HG03064 (cell line): ENCODE results near the gene SCMH1.

Experiments used
- ATAC-seq: cut with Tn5 transposase; IDR thresholded peaks from one replicate; pipeline ENCODE4 v1.9.1; 2021; ENCODE audit warnings: low read depth; ENCODE audit not compliant: unreplicated experiment

Gene SCMH1

DNA sequence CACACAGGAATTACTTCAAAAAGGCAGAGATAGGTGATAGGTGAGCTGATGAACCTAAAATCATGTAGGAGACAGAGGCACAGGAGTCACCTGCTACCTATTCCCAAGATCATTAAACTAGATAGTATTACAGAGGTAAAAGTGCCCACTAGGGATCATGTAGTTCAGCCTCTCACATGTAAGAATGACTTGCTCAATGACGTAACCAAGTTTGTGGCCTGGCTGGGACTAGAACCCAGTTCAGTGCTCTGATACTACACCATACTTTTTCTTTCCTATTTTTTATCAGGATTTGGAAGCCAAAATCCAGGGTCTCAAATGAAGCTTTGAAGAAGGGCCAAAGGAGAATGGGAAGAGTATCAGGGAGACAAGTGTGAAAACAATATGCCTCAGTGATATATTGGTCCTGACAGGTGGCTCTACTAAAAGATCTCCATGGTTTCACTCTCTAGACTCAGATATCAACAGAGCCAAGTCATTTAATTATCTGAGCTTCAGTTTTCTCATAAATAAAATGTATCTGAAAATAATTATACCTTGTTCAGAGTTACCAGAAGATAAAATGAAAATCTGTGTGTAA lies 133.3 kb downstream of the SCMH1 start:
- ATAC-seq: no peak

DNA sequence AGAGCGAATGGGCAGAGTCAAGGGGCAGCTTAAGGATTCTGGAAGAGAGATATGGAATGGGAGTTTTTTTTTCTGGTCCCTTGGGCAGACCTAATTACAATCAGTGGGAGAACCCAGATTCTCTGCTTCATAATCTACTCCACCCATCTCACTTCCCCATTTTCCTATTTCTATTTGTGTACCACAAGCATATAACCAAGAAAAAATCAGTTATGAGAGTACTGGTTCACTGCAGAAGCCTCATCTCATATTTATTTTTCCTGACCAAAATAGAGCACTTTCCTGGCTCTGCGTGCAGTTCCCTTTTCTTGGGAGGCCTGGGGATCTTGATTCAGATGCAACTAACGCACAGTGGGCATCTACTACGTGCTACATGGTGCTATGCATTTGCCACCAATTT lies 138.3 kb downstream of the SCMH1 start:
- no peak for ATAC-seq

DNA sequence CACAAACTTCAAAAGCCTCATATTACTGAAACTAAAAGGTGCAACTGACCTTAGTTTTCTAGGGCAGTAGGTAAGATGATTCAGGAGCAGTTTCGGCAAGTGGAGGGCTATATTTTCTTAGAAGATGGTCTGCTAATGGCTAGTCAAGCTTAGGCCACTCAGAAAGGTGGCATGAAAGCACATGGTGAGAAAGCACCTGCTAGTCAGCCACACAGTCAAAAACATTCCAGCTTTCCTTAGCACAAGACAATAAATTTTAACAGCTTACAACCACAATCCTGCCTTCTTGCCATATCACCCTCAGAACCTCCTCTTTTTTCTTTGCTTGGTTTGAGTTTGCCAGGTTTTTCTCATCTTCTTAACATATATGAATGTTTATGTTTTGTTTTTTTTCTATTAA lies 139.5 kb downstream of the SCMH1 start:
- no peak for ATAC-seq

DNA sequence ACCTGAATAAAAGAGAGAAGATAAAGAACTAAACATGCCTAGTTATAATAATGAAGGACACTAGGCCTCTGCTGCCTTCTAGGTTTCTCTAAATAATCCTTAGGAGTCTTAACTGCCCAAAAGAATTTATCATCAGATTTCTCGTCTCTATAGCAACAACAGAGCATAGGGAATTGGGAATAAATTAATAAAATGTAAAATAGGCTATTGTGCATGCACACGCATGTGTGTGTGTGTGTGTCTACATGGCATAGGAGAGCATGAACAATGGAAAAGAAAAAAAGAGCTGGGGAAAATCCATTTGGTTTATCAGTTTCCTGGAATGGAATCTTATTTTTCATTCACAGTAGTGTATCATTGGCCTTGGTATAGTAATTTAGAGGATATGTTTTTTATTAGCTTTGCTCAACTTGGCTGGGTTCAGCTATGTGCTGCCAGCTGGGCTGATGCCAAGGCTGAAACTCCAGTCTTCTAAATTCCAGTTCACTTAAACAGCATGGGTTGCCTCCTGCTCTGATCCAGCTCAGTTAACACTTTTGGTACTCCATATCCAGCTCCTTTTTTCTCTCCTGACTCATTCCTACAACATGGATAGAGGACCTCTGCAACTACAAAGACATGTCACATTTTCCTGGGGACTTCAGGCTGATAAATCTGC lies 140.0 kb downstream of the SCMH1 start:
- ATAC-seq: no peak

DNA sequence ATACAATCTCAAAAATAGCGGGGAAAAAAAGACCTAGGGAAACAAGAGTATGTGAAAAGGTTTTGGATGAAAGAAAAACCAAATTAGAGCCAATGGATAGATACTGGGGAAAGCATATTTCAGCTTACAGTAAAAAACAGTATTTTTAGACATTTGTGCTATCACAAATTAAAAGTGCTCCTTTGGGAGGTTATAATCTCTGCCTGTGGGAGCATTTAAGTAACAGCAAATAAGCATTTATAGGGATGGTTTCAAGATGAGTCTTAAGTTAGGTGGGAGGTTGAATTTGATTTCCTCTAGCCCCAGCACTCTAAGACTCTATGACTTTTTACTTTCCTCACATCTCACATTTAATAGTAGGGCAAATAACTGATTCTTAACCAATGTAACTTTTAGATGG lies 141.0 kb downstream of the SCMH1 start:
- no peak for ATAC-seq

DNA sequence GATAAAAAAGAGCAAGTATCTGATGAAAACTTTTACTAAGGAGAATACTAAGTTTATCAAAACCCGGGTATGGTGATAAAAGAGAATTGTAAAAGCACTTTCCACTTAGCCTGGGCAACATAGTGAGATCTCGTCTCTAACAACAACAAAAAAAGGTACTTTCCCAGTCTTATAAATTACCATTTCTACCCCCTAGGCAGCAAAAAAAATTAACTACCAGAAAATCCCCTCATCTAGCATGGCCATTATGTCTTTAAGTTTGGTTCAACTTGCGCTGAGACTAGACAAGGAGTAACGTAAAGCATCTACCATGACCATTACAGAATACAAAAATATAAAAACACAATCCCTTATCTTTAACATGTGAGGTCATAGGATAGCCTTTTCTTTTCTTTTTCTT lies 141.9 kb downstream of the SCMH1 start:
- ATAC-seq: no peak

DNA sequence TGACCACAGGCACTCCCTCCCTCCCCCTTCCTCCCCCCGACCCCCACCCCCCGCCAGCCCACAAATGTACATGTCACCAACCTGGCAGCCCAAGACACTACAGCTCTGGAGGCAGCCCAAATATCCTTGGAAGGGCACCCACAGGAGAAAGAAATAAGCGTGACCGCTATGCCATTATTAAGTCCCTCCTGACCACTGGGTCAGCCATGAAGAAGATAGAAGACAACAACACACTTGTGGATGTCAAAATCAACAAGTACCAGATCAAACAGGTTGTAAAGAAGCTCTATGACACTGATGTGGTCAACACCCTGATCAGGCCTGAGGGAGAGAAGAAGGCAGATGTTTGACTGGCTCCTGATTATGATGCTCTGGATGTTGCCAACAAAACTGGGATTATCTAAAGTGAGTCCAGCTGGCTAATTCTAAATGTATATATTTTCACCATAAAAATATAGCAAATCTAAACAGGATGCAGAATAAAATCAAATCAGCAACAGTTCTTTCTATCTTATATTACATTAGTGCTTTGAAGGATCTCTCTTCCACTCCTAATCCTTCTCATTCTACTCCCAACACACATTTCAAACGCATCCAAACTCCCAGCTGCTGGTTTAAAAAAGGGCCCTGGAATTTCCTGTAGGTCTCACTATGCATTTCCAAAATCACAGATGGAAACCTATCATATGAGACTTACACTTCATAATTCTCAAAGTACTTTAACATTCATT lies 143.2 kb downstream of the SCMH1 start:
- ATAC-seq: no peak

DNA sequence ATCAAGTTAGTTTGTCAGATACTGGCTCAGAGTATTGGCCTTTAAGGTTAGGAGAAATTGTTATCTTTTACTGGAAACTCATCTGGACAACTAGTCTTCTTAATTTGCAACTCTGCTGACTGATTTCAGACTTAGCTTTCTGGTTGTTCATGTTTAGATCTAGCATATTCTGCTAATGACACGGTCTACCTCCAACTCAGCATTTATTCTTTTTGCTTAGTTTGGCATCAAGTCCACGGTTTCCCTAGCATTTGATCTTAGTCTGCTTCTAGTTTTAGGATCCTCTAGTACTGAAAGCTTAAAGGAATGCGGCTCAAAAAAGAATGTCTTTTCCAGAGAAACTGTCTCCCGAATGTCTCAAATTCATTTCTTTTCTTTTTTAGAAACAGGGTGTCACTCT lies 145.0 kb downstream of the SCMH1 start:
- no peak for ATAC-seq

DNA sequence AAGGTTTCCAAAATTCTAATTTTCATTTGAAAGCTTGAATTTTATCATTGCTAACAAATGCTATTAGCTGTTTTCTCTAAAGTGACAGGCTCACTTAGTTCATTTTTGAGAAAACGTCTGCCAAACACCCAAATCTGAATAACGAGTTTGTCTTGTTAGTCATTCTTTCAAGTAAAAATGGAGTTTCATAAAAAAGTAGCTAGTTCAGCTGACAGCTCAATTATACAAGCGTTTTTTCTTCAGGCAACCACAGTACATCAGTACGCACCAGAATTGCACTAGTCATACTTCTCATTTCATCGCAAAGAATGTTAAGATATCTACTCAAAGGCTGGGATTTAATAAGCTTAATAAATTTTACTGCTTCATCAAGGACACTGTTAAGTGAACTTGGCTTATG lies 148.3 kb downstream of the SCMH1 start:
- ATAC-seq: no peak

DNA sequence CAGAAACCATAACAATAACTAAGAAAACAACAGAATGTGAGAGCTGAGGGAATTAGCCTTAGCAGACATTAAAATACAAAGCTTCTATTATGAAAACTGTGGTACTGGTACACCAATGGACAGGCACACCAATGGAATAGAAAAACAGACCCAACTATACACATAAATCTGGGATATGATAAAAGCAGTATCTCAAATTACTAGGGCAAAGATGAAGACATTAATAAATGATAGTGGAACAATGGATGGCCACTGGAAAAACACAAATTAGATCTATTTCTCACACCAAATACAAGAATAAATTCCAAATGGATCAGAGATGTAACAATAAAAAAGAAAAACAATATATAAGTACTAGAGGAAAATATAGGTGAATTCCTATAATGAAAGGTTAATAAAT lies 155.2 kb downstream of the SCMH1 start:
- no peak for ATAC-seq

DNA sequence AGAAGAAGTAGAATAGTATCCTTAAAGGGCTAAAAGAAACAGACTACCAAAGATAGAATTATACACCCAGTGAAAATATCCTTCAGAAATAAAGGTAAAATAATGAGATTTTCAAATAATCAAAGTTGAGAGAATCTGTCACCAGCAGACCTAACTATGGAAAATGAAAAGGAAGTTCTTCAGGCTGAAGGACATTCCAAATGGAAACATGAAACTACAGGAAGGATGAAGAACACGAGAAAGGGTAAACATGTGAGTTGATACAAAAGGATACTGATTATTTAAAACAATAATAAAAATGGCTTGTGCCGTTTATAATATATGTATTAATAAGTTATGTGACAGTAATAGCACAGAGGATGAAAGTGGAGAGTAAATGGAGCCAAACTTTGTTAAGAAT lies 163.5 kb downstream of the SCMH1 start:
- ATAC-seq: no peak

DNA sequence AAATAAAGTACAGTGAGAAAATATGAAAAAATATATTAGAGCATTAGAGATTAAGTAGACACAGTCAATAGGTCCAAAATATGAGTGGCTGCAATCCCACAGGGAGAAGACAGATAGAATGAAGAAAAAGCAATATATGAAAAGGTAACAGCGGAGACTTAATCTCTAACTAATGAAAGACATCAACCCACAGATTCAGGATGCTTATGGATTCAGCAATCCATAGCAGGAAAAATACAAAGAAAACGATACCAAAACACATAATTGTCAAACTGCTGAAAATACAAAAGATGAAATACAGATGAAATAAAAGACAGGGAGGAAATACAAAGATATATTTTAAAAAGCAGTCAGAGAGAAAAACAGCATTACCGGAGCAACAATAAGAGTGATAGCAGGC lies 163.9 kb downstream of the SCMH1 start:
- ATAC-seq: no peak

DNA sequence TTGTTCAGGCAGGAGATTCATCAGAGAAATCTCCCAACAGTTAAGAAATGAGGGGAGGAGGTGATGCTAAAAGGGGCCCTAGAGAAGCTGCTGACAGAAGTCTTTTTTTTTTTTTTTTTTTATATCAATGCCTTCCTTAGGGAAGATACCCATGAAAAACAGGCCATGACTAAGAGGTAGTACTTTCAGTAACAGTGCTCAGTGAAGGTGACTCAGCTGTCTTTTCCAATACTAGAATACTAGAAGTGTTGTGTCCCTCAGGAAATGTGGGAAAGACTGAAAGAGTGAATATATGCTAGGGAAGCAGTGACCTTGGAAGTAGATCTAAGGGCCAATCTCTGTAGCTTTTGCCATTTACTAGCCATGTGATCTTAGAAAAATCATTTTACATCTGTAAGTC lies 168.1 kb downstream of the SCMH1 start:
- ATAC-seq: no peak

DNA sequence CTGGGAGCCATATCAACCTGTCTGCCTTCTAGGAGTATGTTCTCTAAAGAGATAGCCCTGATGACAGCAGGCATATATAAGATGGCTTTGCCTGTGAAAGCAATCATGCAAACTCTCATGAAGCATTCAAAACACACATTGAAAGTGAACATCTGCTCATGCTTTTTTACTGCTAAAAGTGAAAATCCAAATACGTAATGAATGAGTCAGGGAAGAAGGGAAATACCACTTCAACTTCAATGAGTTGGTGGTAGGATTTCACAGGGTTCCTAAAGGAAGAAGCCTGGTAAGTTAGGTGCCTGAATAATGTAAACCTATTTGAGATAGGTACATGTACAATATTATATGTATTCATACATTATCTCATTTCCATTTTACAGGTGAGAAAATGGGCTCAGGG lies 170.1 kb downstream of the SCMH1 start:
- no peak for ATAC-seq

DNA sequence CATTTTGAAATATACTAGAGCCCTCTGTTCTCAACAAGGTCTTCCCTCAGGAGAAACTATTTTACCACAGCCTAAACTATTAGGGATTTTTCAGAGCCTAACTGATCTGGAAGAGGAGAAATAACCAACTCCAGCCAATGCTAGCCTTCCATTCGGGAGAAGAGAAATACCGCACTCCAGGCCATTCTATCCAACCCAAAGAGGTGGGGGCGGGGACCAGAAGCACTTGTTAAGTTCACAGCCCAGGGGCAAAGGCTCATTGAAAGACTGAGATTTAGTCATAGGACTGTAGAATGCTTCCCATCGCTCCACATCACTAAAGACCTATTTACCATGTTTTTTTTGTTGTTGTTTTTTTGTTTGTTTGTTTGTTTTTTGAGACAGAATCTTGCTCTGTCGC lies 185.2 kb downstream of the SCMH1 start:
- no peak for ATAC-seq

DNA sequence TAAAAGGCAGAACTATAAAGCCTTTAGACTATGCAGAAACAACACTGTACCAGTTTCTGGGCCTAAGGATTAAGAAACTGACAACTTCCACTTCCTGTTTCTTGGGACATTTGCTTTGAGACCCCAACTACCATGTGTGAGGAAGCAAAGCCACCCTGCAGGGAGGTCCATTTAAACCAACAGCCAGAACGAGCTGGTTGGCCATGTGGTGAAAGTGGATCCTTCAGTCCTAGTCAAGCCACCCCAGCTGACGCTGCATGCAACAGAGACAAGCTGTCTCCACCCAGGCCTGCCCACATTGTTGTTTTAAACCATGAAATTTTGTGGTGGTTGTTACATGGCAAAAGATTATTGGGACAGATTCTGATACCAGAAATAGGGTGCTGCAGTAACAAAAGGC lies 188.8 kb downstream of the SCMH1 start:
- ATAC-seq: no peak

DNA sequence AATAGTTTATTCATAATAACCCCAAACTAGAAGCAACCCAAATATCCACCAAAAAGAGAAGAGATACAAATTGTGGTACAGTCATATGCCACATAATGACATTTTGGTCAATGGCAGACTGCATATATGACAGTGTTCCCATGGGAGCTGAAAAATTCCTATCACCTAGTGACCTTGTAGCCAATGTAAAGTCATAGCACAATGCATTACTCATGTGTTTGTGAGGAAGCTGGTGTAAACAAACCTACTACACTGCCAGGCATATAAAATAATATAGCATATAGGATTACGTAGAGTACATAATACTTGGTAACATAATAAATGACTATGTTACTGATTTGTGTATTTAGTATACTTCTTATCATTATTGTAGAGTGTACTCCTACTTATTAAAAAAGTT lies 191.1 kb downstream of the SCMH1 start:
- ATAC-seq: no peak

DNA sequence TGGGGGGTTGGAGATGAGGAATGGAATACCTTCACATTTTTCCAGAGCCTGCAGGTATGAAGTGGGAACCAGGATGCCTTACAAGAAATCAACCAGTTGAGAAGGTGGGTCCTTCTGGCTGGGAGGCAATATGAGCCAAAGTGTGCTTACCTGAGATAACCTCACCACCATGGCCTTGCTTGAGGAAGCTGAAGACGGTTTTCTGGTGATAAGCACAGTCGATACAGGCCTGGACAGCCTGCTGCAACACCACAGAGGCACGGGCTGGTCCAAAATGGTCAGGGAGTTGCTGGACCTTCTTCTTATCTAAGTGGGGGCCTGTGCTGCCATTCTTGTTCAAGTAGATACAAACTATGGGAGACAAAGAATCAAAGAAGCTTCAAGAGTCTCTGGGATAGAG lies 193.6 kb downstream of the SCMH1 start:
- ATAC-seq: no peak

DNA sequence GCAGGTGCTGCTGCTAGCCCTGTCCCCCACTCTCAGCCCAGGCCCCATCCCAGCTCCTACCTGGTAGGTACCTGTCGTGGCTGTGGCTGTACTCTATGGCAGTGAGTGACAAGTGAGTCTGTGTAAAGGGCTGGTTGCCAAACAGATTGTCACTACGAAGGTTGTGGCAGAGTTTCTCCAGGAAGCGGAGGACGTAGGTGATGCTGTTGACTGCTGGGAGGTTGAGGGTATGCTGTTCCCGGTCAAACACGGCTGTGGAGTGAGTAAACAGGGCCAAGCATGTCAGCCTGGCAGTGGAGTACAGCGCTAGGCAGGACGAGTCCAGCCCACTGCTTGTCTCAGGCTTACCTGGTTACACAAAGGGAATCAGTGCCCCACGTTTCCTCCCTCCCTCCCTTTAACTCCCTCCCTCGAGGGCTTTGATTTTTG lies 195.7 kb downstream of the SCMH1 start:
- ATAC-seq: no peak

DNA sequence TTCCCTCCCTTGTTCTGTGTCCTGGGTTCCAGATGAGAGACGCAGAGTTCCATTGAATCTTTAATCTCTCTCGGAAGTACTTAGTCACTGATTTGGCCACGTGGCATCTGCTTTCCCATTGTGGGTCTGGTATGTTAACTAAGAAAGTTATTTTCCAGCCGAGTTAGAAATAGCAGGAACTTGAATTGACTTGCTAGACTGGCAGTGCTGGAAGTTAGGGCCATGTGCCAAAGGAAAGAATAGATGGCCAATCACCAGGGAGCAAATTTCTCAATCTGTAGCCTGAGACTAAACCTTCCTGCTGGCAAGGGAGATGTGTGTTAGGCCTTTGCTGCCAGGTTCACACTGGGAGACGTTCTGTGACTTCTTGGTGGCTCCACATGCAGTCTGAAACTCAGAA lies 196.4 kb downstream of the SCMH1 start:
- no peak for ATAC-seq

DNA sequence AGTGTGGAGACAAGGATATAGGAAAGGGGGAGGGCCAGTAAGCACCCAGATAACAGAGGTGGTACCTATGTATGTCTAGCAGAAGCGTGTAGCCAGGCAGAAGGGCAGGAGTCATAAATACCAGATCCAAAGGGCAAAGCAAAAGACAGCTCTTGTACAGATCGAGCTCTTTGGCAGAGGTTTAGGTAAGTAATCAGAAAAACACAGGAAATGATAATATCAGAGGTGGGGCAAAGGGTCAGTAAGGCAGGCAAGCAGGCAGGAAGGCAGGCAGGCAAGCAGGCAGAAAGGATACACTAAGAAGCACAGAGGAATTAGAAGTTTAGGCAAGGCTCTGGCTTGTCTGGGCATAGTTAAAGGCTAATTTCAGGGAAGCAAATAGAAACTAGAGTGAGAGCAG lies 197.9 kb downstream of the SCMH1 start:
- ATAC-seq: no peak

DNA sequence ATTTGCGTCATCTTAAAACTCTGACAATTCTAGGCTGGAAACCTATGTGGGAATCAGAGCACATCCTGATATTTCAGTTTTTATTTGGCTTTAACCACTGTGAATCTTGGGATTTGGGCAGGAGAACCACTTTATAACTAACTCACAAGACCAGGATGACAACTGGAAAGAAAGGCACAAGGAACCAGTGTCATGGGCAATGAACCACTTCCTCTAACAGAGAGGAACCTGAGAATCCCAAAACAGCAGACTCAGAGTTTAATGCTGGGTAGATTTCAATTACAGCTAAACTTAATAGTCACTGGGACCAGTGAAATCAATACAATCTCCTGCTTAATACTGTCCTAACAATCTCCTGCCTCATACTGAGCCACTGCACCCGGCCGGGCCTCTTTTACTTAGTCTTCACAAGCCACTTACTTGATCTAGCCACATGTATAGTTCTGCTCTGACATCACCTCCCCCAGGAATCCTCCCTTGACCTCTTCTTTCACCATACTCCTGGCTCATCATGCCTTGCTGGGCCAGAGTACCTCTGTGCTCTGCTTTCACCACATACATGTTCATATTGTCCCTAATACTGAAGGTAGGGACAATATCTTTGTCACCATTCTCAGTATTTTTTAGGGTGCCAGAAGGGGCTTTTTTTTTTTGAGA lies 200.4 kb downstream of the SCMH1 start:
- no peak for ATAC-seq
